Panc1 (cell line): Measurements from ENCODE around the gene TMEM229B. TPM values are rescaled to one million over a fixed set of nuclear protein-coding genes. Genes with fewer than 3 reads are reported as not detected.

Source experiments
- ATAC-seq: fragments of 200-7000 bp; cut with Tn5 transposase; 2 replicates; pipeline ENCODE4 v1.9.1; 2020; ENCODE audit warnings: mild to moderate bottlenecking, moderate library complexity
- BruUV-seq: library from RNA; stranded (reverse); fragments of 400-500 nt; replicated peaks from 2 replicates; lab custom pipeline; 2021; lab: Mats Ljungman, UMichigan
- CTCF ChIA-PET: fragments of 300-600 bp; sonication (Branson Sonifier 250); formaldehyde crosslinking; loops from one replicate; lab custom pipeline; 2022; ENCODE audit warnings: antibody characterized with exemption; lab: Charles Lee
- POLR2A ChIA-PET: fragments of 300-600 bp; sonication (Branson Sonifier 250); formaldehyde crosslinking; loops from one replicate; lab custom pipeline; 2022; ENCODE audit warnings: antibody characterized with exemption; lab: Charles Lee
- DNase-seq: peaks from one replicate; pipeline ENCODE4 v3.0.0-alpha.2; 2010; ENCODE audit warnings: low read depth, low spot score
- H3K27ac ChIP-seq: 2 replicates; pipeline ENCODE4 v1.5.1; 2011; ENCODE audit warnings: mild to moderate bottlenecking, low read length, inconsistent platforms
- H3K27me3 ChIP-seq: fragments of 200-500 bp; sonication (Bioruptor generic); 2 replicates; pipeline ENCODE4 v1.6.0; 2014; ENCODE audit warnings: low read length, inconsistent platforms; ENCODE audit not compliant: control insufficient read depth, insufficient read depth
- H3K36me3 ChIP-seq: fragments of 200-500 bp; sonication (Bioruptor generic); 2 replicates; pipeline ENCODE4 v1.5.1; 2014; ENCODE audit warnings: inconsistent platforms, mild to moderate bottlenecking, low read length, moderate library complexity; ENCODE audit not compliant: control insufficient read depth, insufficient read depth
- H3K4me1 ChIP-seq: 2 replicates; pipeline ENCODE4 v1.5.1; 2011; ENCODE audit warnings: inconsistent platforms, mild to moderate bottlenecking, low read length, moderate library complexity; ENCODE audit not compliant: control insufficient read depth, insufficient read depth
- H3K4me3 ChIP-seq, 2 experiments: 2 replicates each; pipeline ENCODE4 v1.5.1; 2011 to 2012; ENCODE audit warnings: low read depth in 2 of 2, low read length in 2 of 2, mild to moderate bottlenecking in 2 of 2, inconsistent platforms in 1 of 2, moderate library complexity in 1 of 2
- H3K9me3 ChIP-seq: fragments of 200-500 bp; sonication (Bioruptor generic); 2 replicates; pipeline ENCODE4 v1.5.1; 2014; ENCODE audit warnings: low read depth, mild to moderate bottlenecking, inconsistent platforms, low read length, moderate library complexity; ENCODE audit not compliant: control insufficient read depth, insufficient read depth
- CTCF ChIP-seq: fragments of 450-650 bp; IDR thresholded peaks from 2 replicates; pipeline ENCODE4 v1.5.1; 2017; ENCODE audit warnings: mild to moderate bottlenecking
- POLR2AphosphoS5 ChIP-seq: IDR thresholded peaks from 2 replicates; pipeline ENCODE4 v1.6.1; 2012; ENCODE audit warnings: mild to moderate bottlenecking, low read depth, low read length, moderate library complexity
- SIN3A ChIP-seq: IDR thresholded peaks from 2 replicates; pipeline ENCODE4 v1.6.1; 2012; ENCODE audit warnings: low read depth, mild to moderate bottlenecking, low read length, moderate library complexity, borderline replicate concordance; ENCODE audit not compliant: insufficient read depth
- TCF7L2 ChIP-seq: IDR thresholded peaks from 2 replicates; pipeline ENCODE4 v1.6.1; 2011; ENCODE audit warnings: mild to moderate bottlenecking, low read depth, low read length, inconsistent platforms
- in situ Hi-C: cut with HindIII; loops from 2 replicates; pipeline ENCODE4 v1.10.0; 2016; ENCODE audit warnings: low sequenced_read_pairs, low pct_unique_long_range_greater_than_20kb
- intact Hi-C: fragments of 100-400 bp; cut with micrococcal nuclease; formaldehyde crosslinking; loops from one replicate; pipeline ENCODE4 v1.10.0; 2022; ENCODE audit not compliant: unreplicated experiment
- total RNA-seq: library from RNA; stranded (reverse); gene quantifications from one replicate; pipeline ENCODE4 v1.2.1, GENCODE V29; 2021; ENCODE audit not compliant: unreplicated experiment
- TF ChIP-seq, protein P1 (sequence below), 2 experiments: IDR thresholded peaks; 2 replicates each; pipeline ENCODE4 v1.6.1; 2011 to 2012; ENCODE audit warnings: low read depth in 2 of 2, control low read depth in 1 of 2, low read length in 1 of 2, mild to moderate bottlenecking in 1 of 2, moderate library complexity in 1 of 2; ENCODE audit not compliant: insufficient read depth in 1 of 2

The TMEM229B gene
- total RNA-seq, 1 experiment from 2014 or later = 1.6 TPM

DNA sequence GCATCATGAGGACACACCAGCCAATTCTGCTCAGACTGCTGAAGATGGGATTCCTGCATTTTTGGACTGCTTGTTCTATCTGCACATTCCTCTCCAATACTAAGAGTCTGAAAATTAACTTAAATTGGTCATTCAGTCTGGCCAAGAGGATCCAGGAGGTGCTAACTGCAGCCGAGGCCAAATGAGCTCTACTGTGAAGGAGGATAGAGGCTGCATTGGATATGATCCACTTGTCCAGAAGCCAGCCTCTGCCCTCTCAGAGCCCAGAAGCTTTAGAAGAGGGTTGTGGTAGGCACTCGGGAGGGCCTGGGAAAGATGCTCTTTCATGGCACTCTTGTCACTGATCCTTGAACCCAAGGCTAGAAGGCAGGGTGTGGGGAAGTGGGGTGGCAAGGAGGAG, 39.4 kb downstream of the TMEM229B start:
- Histone ChIP-seq H3K36me3 (no peaks in the 10 kb centered on the region), H3K4me3 (no peak overlapping the region), H3K27me3 (no peaks in the 10 kb centered on the region; the same call in 1 of the 2 replicates), H3K4me1 (no peaks in the 10 kb centered on the region), H3K9me3 (no peaks in the 10 kb centered on the region), H3K27ac (no peak overlapping the region)
- POLR2A ChIA-PET = no interaction called here
- intact Hi-C loops = no loop called here
- no peak for DNase-seq
- in situ Hi-C loops = no loop called here
- CTCF ChIA-PET = no interaction called here
- no peak for ATAC-seq
- BruUV-seq = no TSS peak
- TF ChIP-seq, protein P1, sequence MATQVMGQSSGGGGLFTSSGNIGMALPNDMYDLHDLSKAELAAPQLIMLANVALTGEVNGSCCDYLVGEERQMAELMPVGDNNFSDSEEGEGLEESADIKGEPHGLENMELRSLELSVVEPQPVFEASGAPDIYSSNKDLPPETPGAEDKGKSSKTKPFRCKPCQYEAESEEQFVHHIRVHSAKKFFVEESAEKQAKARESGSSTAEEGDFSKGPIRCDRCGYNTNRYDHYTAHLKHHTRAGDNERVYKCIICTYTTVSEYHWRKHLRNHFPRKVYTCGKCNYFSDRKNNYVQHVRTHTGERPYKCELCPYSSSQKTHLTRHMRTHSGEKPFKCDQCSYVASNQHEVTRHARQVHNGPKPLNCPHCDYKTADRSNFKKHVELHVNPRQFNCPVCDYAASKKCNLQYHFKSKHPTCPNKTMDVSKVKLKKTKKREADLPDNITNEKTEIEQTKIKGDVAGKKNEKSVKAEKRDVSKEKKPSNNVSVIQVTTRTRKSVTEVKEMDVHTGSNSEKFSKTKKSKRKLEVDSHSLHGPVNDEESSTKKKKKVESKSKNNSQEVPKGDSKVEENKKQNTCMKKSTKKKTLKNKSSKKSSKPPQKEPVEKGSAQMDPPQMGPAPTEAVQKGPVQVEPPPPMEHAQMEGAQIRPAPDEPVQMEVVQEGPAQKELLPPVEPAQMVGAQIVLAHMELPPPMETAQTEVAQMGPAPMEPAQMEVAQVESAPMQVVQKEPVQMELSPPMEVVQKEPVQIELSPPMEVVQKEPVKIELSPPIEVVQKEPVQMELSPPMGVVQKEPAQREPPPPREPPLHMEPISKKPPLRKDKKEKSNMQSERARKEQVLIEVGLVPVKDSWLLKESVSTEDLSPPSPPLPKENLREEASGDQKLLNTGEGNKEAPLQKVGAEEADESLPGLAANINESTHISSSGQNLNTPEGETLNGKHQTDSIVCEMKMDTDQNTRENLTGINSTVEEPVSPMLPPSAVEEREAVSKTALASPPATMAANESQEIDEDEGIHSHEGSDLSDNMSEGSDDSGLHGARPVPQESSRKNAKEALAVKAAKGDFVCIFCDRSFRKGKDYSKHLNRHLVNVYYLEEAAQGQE (IDR thresholded peaks at IDR 0.05; ENCODE audit: insufficient read depth in 1 of 2, low read depth in 2 of 2, low read length in 1 of 2) = no peak
- TF ChIP-seq CTCF = no peak
- TF ChIP-seq POLR2AphosphoS5 = no peak
- no peak for TF ChIP-seq SIN3A
- TF ChIP-seq TCF7L2 = no peak

DNA sequence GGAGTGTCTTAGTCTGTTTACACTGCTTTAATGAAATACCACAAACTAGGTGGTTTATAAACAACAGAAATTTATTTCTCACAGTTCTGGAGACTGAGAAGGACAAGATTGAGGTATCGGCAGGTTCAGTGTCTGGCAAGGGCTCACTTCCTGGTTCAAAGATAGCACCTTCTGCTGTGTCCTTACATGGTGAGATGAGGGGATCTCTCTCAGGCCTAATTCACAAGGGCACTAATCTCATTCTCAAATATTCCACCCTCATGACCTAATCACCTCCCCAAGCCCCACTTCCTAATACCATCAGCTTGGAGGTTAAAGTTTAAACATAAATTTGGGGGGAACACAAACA, 41.5 kb downstream of the TMEM229B start:
- CTCF ChIA-PET = interaction anchor here (1.0 kb wide), 1 partner anchor 15 kb away, joined by 3 read pairs; no protein-coding TSS in a partner anchor
- no peaks in the 10 kb centered on the region; the same call in 1 of the 2 replicates for H3K27me3 ChIP-seq
- ATAC-seq (no peak), DNase-seq (no peak)
- POLR2A ChIA-PET = no interaction called here
- BruUV-seq = no TSS peak
- H3K27ac ChIP-seq = no peak overlapping the region
- no peak overlapping the region for H3K4me3 ChIP-seq
- H3K36me3 ChIP-seq = no peaks in the 10 kb centered on the region
- no peaks in the 10 kb centered on the region for H3K9me3 ChIP-seq
- in situ Hi-C loops = no loop called here
- no peaks in the 10 kb centered on the region for H3K4me1 ChIP-seq
- no peak for TF ChIP-seq SIN3A
- TF ChIP-seq TCF7L2 = no peak
- no peak for TF ChIP-seq CTCF
- no peak for TF ChIP-seq POLR2AphosphoS5
- TF ChIP-seq, protein P1 (IDR thresholded peaks at IDR 0.05; ENCODE audit: insufficient read depth in 1 of 2, low read depth in 2 of 2, low read length in 1 of 2) = no peak
- intact Hi-C loops = no loop called here
